OCI-LY1 (cell line): ENCODE results near the gene PADI4.

Experiments
- EZH2 ChIP-seq: fragments of 200-600 bp; sonication (generic), shearing (Covaris generic); IDR thresholded peaks from 2 replicates; pipeline ENCODE4 v1.8.0; 2017; ENCODE audit warnings: borderline replicate concordance, mixed run types, mild to moderate bottlenecking, antibody characterized with exemption, low read length, moderate library complexity, mixed read lengths
- TF ChIP-seq, protein P1 (sequence below): fragments of 200-600 bp; sonication (generic), shearing (Covaris generic); IDR thresholded peaks from 2 replicates; pipeline ENCODE4 v1.5.1; 2017; ENCODE audit warnings: mild to moderate bottlenecking, antibody characterized with exemption, low read length, moderate library complexity, mixed read lengths

DNA sequence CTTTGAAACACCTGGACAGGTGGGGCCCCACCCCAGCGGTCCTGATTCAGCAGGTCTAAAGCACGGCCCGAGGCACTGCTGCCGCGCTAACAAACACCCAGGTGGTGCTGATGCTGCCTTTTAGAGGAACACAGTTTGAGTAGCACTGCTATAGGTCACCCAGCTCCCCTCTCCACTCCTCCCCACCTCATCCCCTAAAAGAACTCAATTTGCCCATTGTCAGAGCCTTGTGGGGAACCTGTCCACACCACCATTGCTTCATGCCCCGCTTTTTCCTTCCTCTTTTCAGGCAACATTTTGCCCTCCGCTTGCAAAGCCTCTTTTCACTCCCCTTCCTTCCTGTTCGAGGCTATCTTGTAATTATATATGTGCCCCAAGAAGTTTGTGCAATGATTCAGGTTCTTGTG is 26.2 kb upstream of the PADI4 start:
- TF ChIP-seq, protein P1, sequence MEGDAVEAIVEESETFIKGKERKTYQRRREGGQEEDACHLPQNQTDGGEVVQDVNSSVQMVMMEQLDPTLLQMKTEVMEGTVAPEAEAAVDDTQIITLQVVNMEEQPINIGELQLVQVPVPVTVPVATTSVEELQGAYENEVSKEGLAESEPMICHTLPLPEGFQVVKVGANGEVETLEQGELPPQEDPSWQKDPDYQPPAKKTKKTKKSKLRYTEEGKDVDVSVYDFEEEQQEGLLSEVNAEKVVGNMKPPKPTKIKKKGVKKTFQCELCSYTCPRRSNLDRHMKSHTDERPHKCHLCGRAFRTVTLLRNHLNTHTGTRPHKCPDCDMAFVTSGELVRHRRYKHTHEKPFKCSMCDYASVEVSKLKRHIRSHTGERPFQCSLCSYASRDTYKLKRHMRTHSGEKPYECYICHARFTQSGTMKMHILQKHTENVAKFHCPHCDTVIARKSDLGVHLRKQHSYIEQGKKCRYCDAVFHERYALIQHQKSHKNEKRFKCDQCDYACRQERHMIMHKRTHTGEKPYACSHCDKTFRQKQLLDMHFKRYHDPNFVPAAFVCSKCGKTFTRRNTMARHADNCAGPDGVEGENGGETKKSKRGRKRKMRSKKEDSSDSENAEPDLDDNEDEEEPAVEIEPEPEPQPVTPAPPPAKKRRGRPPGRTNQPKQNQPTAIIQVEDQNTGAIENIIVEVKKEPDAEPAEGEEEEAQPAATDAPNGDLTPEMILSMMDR: no peak
- TF ChIP-seq EZH2: no peak
